Smooth muscle cell (in vitro differentiated cells): Measurements from ENCODE around the gene MPV17L2. TPM values are rescaled to one million over a fixed set of nuclear protein-coding genes. Genes with fewer than 3 reads are reported as not detected.

ENCODE experiments used
- DNase-seq: peaks from one replicate; lab custom pipeline; 2025; ENCODE audit not compliant: unreplicated experiment; lab: John Stamatoyannopoulos, UW
- H2AFZ ChIP-seq: fragments of 200-600 bp; sonication (generic); 2 replicates; pipeline ENCODE4 v1.6.0; 2016; ENCODE audit warnings: antibody characterized with exemption, low read depth, mild to moderate bottlenecking
- H3F3A ChIP-seq: fragments of 200-600 bp; sonication (generic); 2 replicates; pipeline ENCODE4 v1.6.0; 2017; ENCODE audit warnings: antibody characterized with exemption, low read depth
- H3K27ac ChIP-seq: fragments of 200-600 bp; sonication (generic); 2 replicates; pipeline ENCODE4 v1.5.1; 2016; ENCODE audit warnings: low read depth, mild to moderate bottlenecking
- H3K27me3 ChIP-seq: fragments of 200-600 bp; sonication (generic); 2 replicates; pipeline ENCODE4 v1.6.1; 2016; ENCODE audit warnings: low read depth, mild to moderate bottlenecking
- H3K36me3 ChIP-seq: fragments of 200-600 bp; sonication (generic); 2 replicates; pipeline ENCODE4 v1.5.1; 2016; ENCODE audit warnings: low read depth
- H3K4me1 ChIP-seq: fragments of 200-600 bp; sonication (generic); 2 replicates; pipeline ENCODE4 v1.5.1; 2016; ENCODE audit warnings: low read depth
- H3K4me2 ChIP-seq: fragments of 200-600 bp; sonication (generic); 2 replicates; pipeline ENCODE4 v1.6.0; 2016; ENCODE audit warnings: mild to moderate bottlenecking
- H3K4me3 ChIP-seq: fragments of 200-600 bp; sonication (generic); 2 replicates; pipeline ENCODE4 v1.5.1; 2016; ENCODE audit warnings: mild to moderate bottlenecking
- H3K79me2 ChIP-seq: fragments of 200-600 bp; sonication (generic); 2 replicates; pipeline ENCODE4 v1.6.0; 2016; ENCODE audit warnings: low read depth, mild to moderate bottlenecking
- H3K9ac ChIP-seq: fragments of 200-600 bp; sonication (generic); 2 replicates; pipeline ENCODE4 v1.6.0; 2016; ENCODE audit warnings: low read depth
- H3K9me3 ChIP-seq: fragments of 200-600 bp; sonication (generic); replicated peaks from 2 replicates; pipeline ENCODE4 v1.5.1; 2016; ENCODE audit warnings: low read depth
- H4K20me1 ChIP-seq: fragments of 200-600 bp; sonication (generic); 2 replicates; pipeline ENCODE4 v1.6.0; 2016; ENCODE audit warnings: low read depth
- CTCF ChIP-seq: fragments of 200-600 bp; sonication (generic); IDR thresholded peaks from 2 replicates; pipeline ENCODE4 v1.5.1; 2017; ENCODE audit warnings: borderline replicate concordance, mild to moderate bottlenecking, antibody characterized with exemption; ENCODE audit not compliant: insufficient read depth, poor library complexity, severe bottlenecking
- WGBS: methylation state at CpG from one replicate; pipeline ENCODE4 v1.1.7; 2016; ENCODE audit warnings: low lambda C conversion rate; 5-methylcytosine and 5-hydroxymethylcytosine counted together
- polyA plus RNA-seq: library from polyadenylated mRNA; unstranded; fragments of >200 nt; fragmentation: Nextera tagmentation; extraction: Ambion mirVana; gene quantifications from 2 replicates; pipeline ENCODE4 v1.2.1, GENCODE V29; 2016
- total RNA-seq: library from RNA; depleted of rRNA; stranded (reverse); fragments of >200 nt; gene quantifications from 2 replicates; pipeline ENCODE4 v1.2.3, GENCODE V29; 2014

Gene MPV17L2
- total and polyA plus RNA-seq, 2 experiments from 2014 or later, result 11.6 to 28.7 TPM

GRCh38 chr19:18196511-18196845, 3.5 kb downstream of the MPV17L2 start:
- peaks cover 5% of the 10 kb centered on the region for H3F3A ChIP-seq
- no peak overlapping the region for H3K4me3 ChIP-seq
- H3K9me3 ChIP-seq, result no peaks in the 10 kb centered on the region
- no peak overlapping the region for H3K27ac ChIP-seq
- H3K9ac ChIP-seq, result no peak overlapping the region
- TF ChIP-seq CTCF, result no peak
- WGBS, result 97% methylated on average over 7 of the region's 7 CpGs
- no peaks in the 10 kb centered on the region for H3K79me2 ChIP-seq
- H3K4me2 ChIP-seq, result no peak overlapping the region
- H2AFZ ChIP-seq, result no peak overlapping the region
- H3K4me1 ChIP-seq, result peaks cover 8% of the 10 kb centered on the region
- H3K36me3 ChIP-seq, result no peaks in the 10 kb centered on the region
- no peak for DNase-seq
- no peaks in the 10 kb centered on the region for H4K20me1 ChIP-seq
- no peaks in the 10 kb centered on the region for H3K27me3 ChIP-seq

- WGBS, result 88% methylated on average over 10 of the region's 18 CpGs
- TF ChIP-seq CTCF, result no peak
Observed at GRCh38 chr19:18197306-18197705, 4.3 kb downstream of the MPV17L2 start.

GRCh38 chr19:18197941-18198340, 4.9 kb downstream of the MPV17L2 start:
- H3K79me2 ChIP-seq, result no peaks in the 10 kb centered on the region
- no peaks in the 10 kb centered on the region for H3K36me3 ChIP-seq
- peaks cover 10% of the 10 kb centered on the region for H3K4me1 ChIP-seq
- no peak overlapping the region for H3K9ac ChIP-seq
- WGBS, result 96% methylated on average over 6 of the region's 6 CpGs
- no peak for TF ChIP-seq CTCF
- no peak overlapping the region for H3K4me3 ChIP-seq
- no peak overlapping the region for H3K27ac ChIP-seq
- H3K27me3 ChIP-seq, result no peaks in the 10 kb centered on the region
- peaks cover 13% of the 10 kb centered on the region for H4K20me1 ChIP-seq
- no peak for DNase-seq
- no peaks in the 10 kb centered on the region for H3K9me3 ChIP-seq
- no peak overlapping the region for H2AFZ ChIP-seq
- H3F3A ChIP-seq, result no peaks in the 10 kb centered on the region
- no peak overlapping the region for H3K4me2 ChIP-seq

More at GRCh38 chr19:18197306-18197705, 4.3 kb downstream of the MPV17L2 start:
- no peaks in the 10 kb centered on the region for H3K36me3 ChIP-seq
- H3K4me2 ChIP-seq, result no peak overlapping the region
- no peak overlapping the region for H3K4me3 ChIP-seq
- H2AFZ ChIP-seq, result no peak overlapping the region
- no peak for DNase-seq
- H3K27me3 ChIP-seq, result no peaks in the 10 kb centered on the region
- H3K79me2 ChIP-seq, result no peaks in the 10 kb centered on the region
- peaks cover 2% of the 10 kb centered on the region for H3F3A ChIP-seq
- H3K4me1 ChIP-seq, result peaks cover 8% of the 10 kb centered on the region
- no peak overlapping the region for H3K27ac ChIP-seq
- no peak overlapping the region for H3K9ac ChIP-seq
- H4K20me1 ChIP-seq, result peaks cover 7% of the 10 kb centered on the region
- no peaks in the 10 kb centered on the region for H3K9me3 ChIP-seq

- Histone ChIP-seq H3K36me3 (no peaks in the 10 kb centered on the region), H3K27me3 (no peaks in the 10 kb centered on the region), H3K4me2 (no peak overlapping the region), H3K27ac (no peak overlapping the region), H3K4me1 (peaks cover 14% of the 10 kb centered on the region), H3K79me2 (no peaks in the 10 kb centered on the region), H3K4me3 (no peak overlapping the region), H3F3A (no peaks in the 10 kb centered on the region), H2AFZ (no peak overlapping the region), H3K9ac (no peak overlapping the region), H3K9me3 (no peaks in the 10 kb centered on the region), H4K20me1 (peaks cover 17% of the 10 kb centered on the region)
- no peak for TF ChIP-seq CTCF
- 95% methylated on average over 6 of the region's 6 CpGs for WGBS
- no peak for DNase-seq
Observed at GRCh38 chr19:18198374-18198773, 5.4 kb downstream of the MPV17L2 start.
